Activated CD4-positive, alpha-beta T cell treated with anti-CD3 and anti-CD28 coated beads, Interleukin-2, amount 50 U/mL, for 1 hour (primary cell): ENCODE measurements around the gene ABCA7.
A peak's percentile ranks its signal among the peaks of the same experiment; 100 is the strongest.
"Not testable (repeated sequence)": the region's sequence is repeated elsewhere in the genome, so short reads cannot be mapped to it uniquely, and the experiment has no call there.

Experiments
- DNase-seq: peaks from one replicate; pipeline ENCODE4 v3.0.0-alpha.2; 2020

The ABCA7 gene

GRCh38 chr19:1107661-1108261 lies 67.9 kb downstream of the ABCA7 start:
- DNase-seq: no peak

- DNase-seq: no peak
Observed at GRCh38 chr19:1108291-1109031, 68.6 kb downstream of the ABCA7 start.

GRCh38 chr19:1109032-1109551 lies 69.2 kb downstream of the ABCA7 start:
- DNase-seq: no peak

- DNase-seq: no peak
Observed at GRCh38 chr19:1109697-1110671, 70.1 kb downstream of the ABCA7 start.

- no peak for DNase-seq
Observed at GRCh38 chr19:1110809-1111640, 71.1 kb downstream of the ABCA7 start.

- no peak for DNase-seq
Observed at GRCh38 chr19:1111641-1112267, 71.8 kb downstream of the ABCA7 start.

- DNase-seq: no peak
Observed at GRCh38 chr19:1112268-1113029, 72.5 kb downstream of the ABCA7 start.

GRCh38 chr19:1113030-1113985 lies 73.4 kb downstream of the ABCA7 start:
- DNase-seq: peak; percentile 85

- no peak for DNase-seq
Observed at GRCh38 chr19:1113986-1114483, 74.1 kb downstream of the ABCA7 start.

- not testable (repeated sequence) for DNase-seq
Observed at GRCh38 chr19:1114728-1115127, 74.8 kb downstream of the ABCA7 start.
